T-helper 2 cell treated with Interferon-gamma antibody and Interleukin-4, amounts not matched to agents 100 ng/mL and 5 ng/mL, for 36 hours (primary cell): ENCODE data around the gene ST3GAL3. TPM values are rescaled to one million over a fixed set of nuclear protein-coding genes. Genes with fewer than 3 reads are reported as not detected.

Source experiments
- intact Hi-C: fragments of 100-400 bp; cut with micrococcal nuclease; formaldehyde crosslinking; loops from one replicate; pipeline ENCODE4 v1.15.1; 2023
- total RNA-seq: library from RNA; stranded (reverse); gene quantifications from 2 replicates; pipeline ENCODE4 v1.2.3, GENCODE V29; 2022

ST3GAL3 gene
- total RNA-seq, 1 donor from 2014 or later = 23.4 TPM

GRCh38 chr1:43937179-43937865 lies 230.0 kb downstream of the ST3GAL3 start:
- intact Hi-C loops = no loop called here

- intact Hi-C loops = no loop called here
Observed at GRCh38 chr1:43938383-43938782, 231.0 kb downstream of the ST3GAL3 start.

DNA sequence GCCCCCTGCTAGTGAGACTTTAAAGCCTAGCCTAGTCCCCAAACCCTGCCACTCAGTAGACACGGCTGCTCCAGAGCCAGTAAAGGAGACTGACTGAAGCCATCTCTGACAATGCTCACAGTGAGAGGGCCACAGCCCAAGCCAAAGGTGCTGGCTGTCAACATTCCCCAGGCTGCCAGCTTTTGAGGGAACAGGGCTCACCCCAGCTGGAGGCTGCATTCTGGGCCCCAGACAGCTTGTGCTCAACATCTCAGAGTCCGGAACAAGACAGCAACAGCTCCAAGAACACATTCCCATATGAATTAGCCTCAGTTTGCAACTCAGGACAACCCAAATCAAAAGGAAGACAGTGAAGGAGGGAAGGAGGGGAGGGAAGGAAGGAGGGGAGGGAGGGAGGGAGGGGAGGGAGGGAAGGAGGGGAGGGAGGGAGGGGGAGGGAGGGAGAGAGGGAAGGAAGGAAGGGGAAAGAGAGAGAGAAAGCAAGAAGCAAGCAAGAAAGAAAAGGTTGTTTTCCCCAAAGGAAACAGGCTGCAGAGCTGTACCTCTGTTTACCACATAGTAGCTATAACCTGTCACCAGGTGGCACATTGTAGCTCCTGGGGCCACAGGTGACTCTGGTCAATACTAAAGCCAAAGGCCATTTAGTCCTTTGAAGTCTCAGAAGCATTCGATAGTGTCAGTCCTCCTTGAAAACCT lies 231.7 kb downstream of the ST3GAL3 start:
- intact Hi-C loops = no loop called here

DNA sequence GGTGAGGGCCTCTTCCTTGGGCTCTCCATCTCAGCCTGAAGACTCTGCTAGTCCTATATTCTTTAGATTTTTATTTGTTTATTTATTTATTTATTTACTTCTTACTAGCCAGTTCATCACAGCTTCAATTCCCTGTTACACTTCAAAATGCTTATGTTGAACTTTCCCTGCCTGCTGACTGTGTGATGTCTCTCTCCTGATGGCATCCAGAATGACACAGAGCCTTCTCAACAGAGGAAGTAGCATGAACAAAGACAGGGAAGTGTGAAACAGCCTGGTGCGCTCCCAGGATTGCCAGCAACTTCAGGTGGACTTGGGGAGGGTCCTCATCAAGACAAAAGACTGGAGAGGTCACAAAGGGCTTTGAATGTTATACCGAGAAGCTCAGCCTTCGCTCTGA lies 235.1 kb downstream of the ST3GAL3 start:
- intact Hi-C loops = loop anchor here (10.0 kb wide), 2 partner anchors 92 to 288 kb away; partner anchors contain the start of genes KDM4A and SLC6A9

GRCh38 chr1:43944860-43945259 lies 237.5 kb downstream of the ST3GAL3 start:
- intact Hi-C loops = loop anchor here (10.0 kb wide), 2 partner anchors 90 to 290 kb away; partner anchors contain the start of genes KDM4A and SLC6A9

GRCh38 chr1:43945674-43946235 lies 238.4 kb downstream of the ST3GAL3 start:
- intact Hi-C loops = loop anchor here (1.0 to 10.0 kb wide), 6 partner anchors 24 to 729 kb away; partner anchors contain the start of genes ARMH1, ATP6V0B, KDM4A and SLC6A9

GRCh38 chr1:43946236-43947060 lies 239.1 kb downstream of the ST3GAL3 start, which contains the start of gene IPO13:
IPO13 (plus strand) TSS chr1:43946950; CDS start chr1:43947601, 651 bp downstream.
- intact Hi-C loops = loop anchor here (1.0 to 10.0 kb wide), 7 partner anchors 23 to 728 kb away; partner anchors contain the start of genes ARMH1, ATP6V0B, CCDC24 and KDM4A

GRCh38 chr1:43947061-43947873 lies 239.9 kb downstream of the ST3GAL3 start:
- intact Hi-C loops = loop anchor here (1.0 to 10.0 kb wide), 3 partner anchors 44 to 292 kb away; partner anchors contain the start of genes CCDC24, KDM4A and SLC6A9

DNA sequence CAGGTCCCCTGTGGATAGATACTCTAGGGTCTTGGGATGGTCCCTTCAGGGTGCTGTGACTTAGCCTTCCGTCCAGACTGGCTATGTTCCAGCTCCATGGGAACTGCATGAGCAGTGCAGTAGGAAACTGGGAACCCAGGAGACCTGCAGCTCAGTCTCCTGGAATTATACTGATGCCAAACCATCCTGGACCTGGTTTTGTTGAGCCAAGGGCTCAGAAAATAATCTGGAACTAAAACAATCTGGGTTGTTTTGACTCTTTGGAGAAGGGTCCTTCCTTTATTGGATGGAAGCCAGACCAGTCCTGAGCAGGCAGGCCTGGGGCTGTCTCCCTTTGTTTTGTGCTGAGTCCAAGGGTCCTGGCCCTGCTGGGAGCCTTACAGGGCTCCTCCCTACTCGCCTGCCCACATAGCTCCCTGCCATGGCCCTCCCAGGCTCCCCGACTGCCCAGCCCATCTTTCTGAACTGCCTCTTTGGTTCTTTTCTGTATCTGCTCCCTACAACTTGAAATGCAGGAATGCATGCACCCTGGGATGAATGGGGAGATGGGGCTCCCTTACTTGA lies 240.6 kb downstream of the ST3GAL3 start:
- intact Hi-C loops = loop anchor here (1.0 to 10.0 kb wide), 3 partner anchors 43 to 293 kb away; partner anchors contain the start of genes CCDC24, KDM4A and SLC6A9

GRCh38 chr1:43949678-43950077 lies 242.3 kb downstream of the ST3GAL3 start:
- intact Hi-C loops = loop anchor here (10.0 kb wide), 2 partner anchors 85 to 295 kb away; partner anchors contain the start of genes KDM4A and SLC6A9

DNA sequence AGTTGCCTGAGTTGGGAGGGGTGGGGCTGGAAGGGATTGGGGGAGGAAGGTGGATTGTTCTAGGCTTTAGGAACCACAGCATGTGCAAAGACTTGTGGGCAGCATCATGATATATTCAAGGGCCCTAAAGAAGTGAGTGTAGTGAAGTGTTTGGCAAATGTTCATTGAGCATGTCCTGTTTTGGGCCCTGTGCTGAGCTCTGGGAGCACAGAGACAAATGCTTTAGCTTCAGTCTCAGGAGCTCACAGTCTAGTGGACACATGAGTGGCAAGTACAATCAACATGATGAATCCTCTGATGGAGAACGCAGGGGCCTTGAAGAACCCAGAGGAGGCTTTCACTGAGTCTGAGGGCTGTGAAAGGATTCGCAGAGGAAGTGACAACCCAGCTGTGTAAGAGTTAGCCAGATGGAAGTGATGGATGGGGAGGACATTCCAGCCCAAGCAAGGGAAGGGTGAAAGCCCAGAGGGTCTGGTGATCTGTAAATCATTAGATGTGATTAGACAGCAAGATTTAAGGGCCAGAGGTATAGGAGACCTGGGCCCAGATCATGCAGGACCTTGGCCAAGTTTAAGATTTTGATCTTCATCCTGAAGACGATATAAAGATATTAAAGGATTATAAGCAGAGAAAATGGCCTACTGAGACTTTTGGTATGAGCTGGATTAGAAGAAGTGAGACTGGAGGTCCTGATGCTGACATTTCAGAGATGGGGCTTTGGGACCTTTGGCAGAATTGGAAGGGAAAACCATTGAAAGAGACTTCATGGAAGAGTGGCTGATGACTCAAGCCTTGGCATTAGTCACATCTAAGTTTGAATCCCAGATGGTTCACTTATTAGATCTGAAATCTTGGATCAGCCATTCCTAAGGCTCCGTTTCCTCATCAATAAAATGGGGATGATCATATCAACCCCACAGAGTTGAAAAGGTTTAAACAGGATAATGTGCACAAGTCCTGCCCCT lies 244.0 kb downstream of the ST3GAL3 start:
- intact Hi-C loops = no loop called here

GRCh38 chr1:43952731-43953346 lies 245.5 kb downstream of the ST3GAL3 start:
- intact Hi-C loops = no loop called here

DNA sequence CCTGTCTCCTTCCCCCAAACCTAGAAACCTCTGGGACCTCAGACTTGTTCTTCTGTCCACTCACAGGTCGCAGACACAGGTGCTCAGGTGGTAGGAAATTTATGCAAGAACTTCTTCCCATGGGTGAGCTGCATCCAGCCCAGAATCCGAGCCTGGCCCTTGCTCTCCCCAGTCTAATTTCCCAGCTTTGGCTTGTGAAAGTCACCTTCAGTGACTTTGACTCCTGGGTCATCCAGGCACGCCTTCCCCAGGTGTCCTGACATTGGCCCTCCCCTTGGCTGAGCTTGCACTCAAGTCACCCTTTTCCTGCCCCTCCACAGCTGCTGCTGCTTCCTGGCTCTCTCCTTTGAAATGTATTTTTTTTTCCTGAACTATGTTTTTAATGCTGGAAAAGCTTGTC lies 246.0 kb downstream of the ST3GAL3 start:
- intact Hi-C loops = no loop called here

- intact Hi-C loops = no loop called here
Observed at GRCh38 chr1:43954036-43954435, 246.7 kb downstream of the ST3GAL3 start.

DNA sequence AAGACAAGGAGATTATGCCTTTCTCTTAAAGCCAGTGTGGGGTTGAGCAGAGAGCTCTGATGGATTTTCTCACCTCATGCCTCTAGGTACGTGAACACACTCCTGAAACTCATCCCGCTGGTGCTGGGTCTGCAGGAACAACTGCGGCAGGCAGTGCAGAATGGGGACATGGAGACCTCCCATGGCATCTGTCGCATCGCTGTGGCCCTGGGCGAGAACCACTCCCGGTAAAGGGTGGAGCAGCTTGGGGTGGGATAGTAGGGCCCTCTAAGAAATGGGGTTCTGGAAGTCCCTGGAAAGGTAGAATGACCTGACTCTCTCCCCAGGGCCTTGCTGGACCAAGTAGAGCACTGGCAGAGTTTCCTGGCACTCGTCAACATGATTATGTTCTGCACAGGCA lies 248.9 kb downstream of the ST3GAL3 start:
- intact Hi-C loops = no loop called here

- intact Hi-C loops = no loop called here
Observed at GRCh38 chr1:43957407-43958040, 250.2 kb downstream of the ST3GAL3 start.
